Testis (tissue), 2 donors: Measurements from ENCODE around the gene PCSK6.

ENCODE experiments used
- CTCF ChIP-seq, 3 experiments: fragments of 450-650 bp in 2 of 3; fragments of 200-600 bp in 1 of 3; sonication (generic) in 1 of 3; IDR thresholded peaks; one replicate each; pipeline ENCODE4 v1.5.1; 2016 to 2019; ENCODE audit warnings: antibody characterized with exemption in 3 of 3, mild to moderate bottlenecking in 2 of 3, moderate library complexity in 1 of 3
- POLR2A ChIP-seq: fragments of 450-650 bp; IDR thresholded peaks from one replicate; pipeline ENCODE4 v1.6.1; 2017; ENCODE audit warnings: antibody characterized with exemption, mild to moderate bottlenecking, moderate library complexity

DNA sequence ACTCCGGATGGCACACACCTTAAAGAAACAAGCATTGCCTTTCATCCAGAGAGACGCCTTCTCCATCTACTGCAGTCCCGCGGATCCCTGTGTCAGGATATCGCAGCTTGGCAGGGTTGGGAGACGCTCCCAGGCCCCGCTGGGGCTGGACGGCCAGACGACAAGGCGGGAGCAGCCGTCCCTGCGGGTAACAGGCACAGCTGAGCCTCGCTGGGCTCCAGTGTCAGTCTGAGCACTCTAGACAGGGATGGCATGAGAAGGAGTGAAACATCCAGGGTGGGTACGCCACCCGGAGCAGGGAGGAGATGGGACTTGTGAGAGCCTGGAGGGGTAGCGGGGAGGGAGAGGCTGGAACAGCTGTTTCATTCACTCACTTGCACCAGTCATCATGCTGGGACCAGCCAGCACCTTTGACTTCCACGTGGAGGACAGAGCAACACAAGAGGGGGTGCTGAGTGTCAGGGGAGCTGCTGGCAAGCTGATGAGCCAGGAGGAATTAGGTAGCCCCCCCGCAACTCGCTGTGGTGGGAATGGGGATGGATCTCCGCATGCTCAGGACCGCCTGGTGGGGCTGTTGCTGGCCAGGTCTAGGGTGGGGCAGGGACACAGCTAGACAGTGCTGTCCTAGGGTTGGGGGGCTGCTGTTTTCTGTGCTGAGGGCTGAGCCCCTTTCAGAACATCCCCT lies 162.9 kb downstream of the PCSK6 start:
- TF ChIP-seq CTCF (IDR thresholded peaks at IDR 0.05), result no peak
- no peak for TF ChIP-seq POLR2A
